Caco-2 (cell line): ENCODE results near the gene UBE2D3. TPM values are rescaled to one million over a fixed set of nuclear protein-coding genes. Genes with fewer than 3 reads are reported as not detected.

Experiments
- BruUV-seq: library from RNA; stranded (reverse); fragments of 400-500 nt; replicated peaks from 2 replicates; lab custom pipeline; 2021; lab: Mats Ljungman, UMichigan
- CTCF ChIA-PET: fragments of 300-600 bp; sonication (Branson Sonifier 250); formaldehyde crosslinking; loops from one replicate; lab custom pipeline; 2022; ENCODE audit warnings: antibody characterized with exemption; lab: Charles Lee
- POLR2A ChIA-PET: fragments of 300-600 bp; sonication (Branson Sonifier 250); formaldehyde crosslinking; loops from one replicate; lab custom pipeline; 2022; ENCODE audit warnings: antibody characterized with exemption; lab: Charles Lee
- DNase-seq, 2 experiments: peaks; one replicate each; pipeline versions ENCODE4 v3.0.0 to v3.0.0-alpha.2; 2020 to 2022
- H3K27me3 ChIP-seq: replicated peaks from 2 replicates; pipeline ENCODE4 v1.6.0; 2011; ENCODE audit warnings: low read length; ENCODE audit not compliant: control insufficient read depth, insufficient read depth
- H3K36me3 ChIP-seq: 2 replicates; pipeline ENCODE4 v1.5.1; 2011; ENCODE audit warnings: low read length; ENCODE audit not compliant: control insufficient read depth, insufficient read depth
- H3K4me1 ChIP-seq: fragments of 250-450 bp; sonication (Bioruptor Pico); 2 replicates; pipeline ENCODE4 v1.5.1; 2020; ENCODE audit warnings: mild to moderate bottlenecking
- H3K4me3 ChIP-seq: 2 replicates; pipeline ENCODE4 v1.5.1; 2011; ENCODE audit warnings: low read depth, mild to moderate bottlenecking, control low read depth, low read length
- H3K9me3 ChIP-seq: fragments of 250-450 bp; sonication (Bioruptor Pico); 2 replicates; pipeline ENCODE4 v1.5.1; 2020; ENCODE audit warnings: mild to moderate bottlenecking, moderate library complexity
- H3K27ac Mint-ChIP-seq: one replicate; pipeline ENCODE4 v1.8.0; 2022; ENCODE audit warnings: mixed read lengths; ENCODE audit not compliant: unreplicated experiment
- H3K27me3 Mint-ChIP-seq: one replicate; pipeline ENCODE4 v1.8.0; 2022; ENCODE audit warnings: mixed read lengths; ENCODE audit not compliant: insufficient read depth, unreplicated experiment
- H3K36me3 Mint-ChIP-seq: one replicate; pipeline ENCODE4 v1.8.0; 2022; ENCODE audit warnings: mild to moderate bottlenecking, mixed read lengths; ENCODE audit not compliant: insufficient read depth, unreplicated experiment
- H3K4me1 Mint-ChIP-seq: one replicate; pipeline ENCODE4 v1.8.0; 2022; ENCODE audit warnings: low read depth, mixed read lengths; ENCODE audit not compliant: unreplicated experiment
- H3K4me3 Mint-ChIP-seq: one replicate; pipeline ENCODE4 v1.8.0; 2022; ENCODE audit warnings: mild to moderate bottlenecking, moderate library complexity, mixed read lengths; ENCODE audit not compliant: unreplicated experiment
- H3K9me3 Mint-ChIP-seq: one replicate; pipeline ENCODE4 v1.8.0; 2022; ENCODE audit warnings: mixed read lengths; ENCODE audit not compliant: unreplicated experiment
- CTCF ChIP-seq, 2 experiments: fragments of 200-600 bp in 1 of 2; IDR thresholded peaks; 1 replicate in 1 of 2; 2 replicates in 1 of 2; pipeline versions ENCODE4 v1.5.1 to v1.8.0; 2011 to 2022; ENCODE audit warnings: antibody characterized with exemption in 1 of 2, control low read depth in 1 of 2, inconsistent platforms in 1 of 2, low read depth in 1 of 2, low read length in 1 of 2, mild to moderate bottlenecking in 1 of 2, moderate library complexity in 1 of 2; ENCODE audit not compliant: insufficient read depth in 1 of 2, severe bottlenecking in 1 of 2, unreplicated experiment in 1 of 2
- intact Hi-C: fragments of 100-400 bp; cut with micrococcal nuclease; formaldehyde crosslinking; loops from one replicate; pipeline ENCODE4 v1.10.0; 2022; ENCODE audit not compliant: unreplicated experiment
- total RNA-seq: library from RNA; stranded (reverse); gene quantifications from 2 replicates; pipeline ENCODE4 v1.2.3, GENCODE V29; 2022

UBE2D3 gene
- total RNA-seq, 1 experiment from 2014 or later, result 305 TPM

DNA sequence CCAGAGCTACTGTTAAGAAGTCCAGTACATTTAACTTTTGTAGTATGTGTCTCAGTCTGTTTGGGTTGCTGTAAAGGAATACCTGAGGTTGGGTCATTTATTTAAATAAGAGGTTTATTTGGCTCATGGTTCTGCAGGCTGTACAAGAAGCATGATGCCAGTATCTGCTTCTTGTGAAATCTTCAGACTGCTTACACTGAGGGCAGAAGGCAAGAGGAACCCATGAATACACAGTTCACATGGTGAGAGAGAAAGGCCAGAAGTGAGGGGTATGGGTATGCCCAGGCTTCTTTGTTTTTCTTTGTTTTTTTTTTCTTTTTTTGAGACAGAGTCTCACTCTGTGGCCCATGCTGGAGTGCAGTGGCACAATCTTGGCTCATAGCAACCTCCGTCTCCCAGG lies 35.4 kb upstream of the UBE2D3 start:
- Mint-ChIP-seq H3K4me1 (peaks cover 6% of the 10 kb centered on the region), H3K9me3 (peaks cover 20% of the 10 kb centered on the region), H3K4me3 (no peak overlapping the region), H3K36me3 (no peaks in the 10 kb centered on the region), H3K27me3 (no peaks in the 10 kb centered on the region), H3K27ac (no peak overlapping the region)
- BruUV-seq, result no TSS peak
- intact Hi-C loops, result no loop called here
- no peak overlapping the region for H3K4me3 ChIP-seq
- H3K4me1 ChIP-seq, result no peaks in the 10 kb centered on the region
- no peaks in the 10 kb centered on the region for H3K27me3 ChIP-seq
- DNase-seq, result no peak
- peaks cover 6% of the 10 kb centered on the region; the same call in 1 of the 2 replicates for H3K9me3 ChIP-seq
- H3K36me3 ChIP-seq, result no peaks in the 10 kb centered on the region
- ChIA-PET CTCF (no interaction called here), POLR2A (no interaction called here)
- no peak for TF ChIP-seq CTCF (IDR thresholded peaks at IDR 0.05; ENCODE audit: insufficient read depth in 1 of 2, low read depth in 1 of 2, low read length in 1 of 2, severe bottlenecking in 1 of 2, unreplicated experiment in 1 of 2)

DNA sequence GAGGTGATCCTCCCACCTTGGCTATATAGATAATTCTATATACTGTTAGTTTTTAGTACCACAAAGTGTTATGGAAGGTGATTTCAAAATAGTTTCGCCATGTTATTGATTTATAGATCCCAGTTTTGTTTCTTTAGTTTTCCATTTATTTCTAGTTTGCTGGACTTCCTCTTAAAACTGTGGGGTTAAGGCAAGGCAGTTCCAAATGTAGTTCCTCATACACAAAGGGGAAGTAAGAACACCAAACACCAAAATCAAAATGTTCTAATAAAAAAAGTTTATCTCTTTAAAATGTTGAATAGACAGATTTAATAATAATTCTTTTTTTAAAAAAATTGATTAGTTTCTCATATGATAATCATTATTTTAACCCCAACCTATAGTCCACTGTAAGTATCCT lies 34.7 kb upstream of the UBE2D3 start:
- Histone ChIP-seq H3K27me3 (no peaks in the 10 kb centered on the region), H3K4me3 (no peak overlapping the region), H3K9me3 (peaks cover 6% of the 10 kb centered on the region; the same call in 1 of the 2 replicates), H3K36me3 (no peaks in the 10 kb centered on the region), H3K4me1 (no peaks in the 10 kb centered on the region)
- CTCF ChIA-PET, result no interaction called here
- POLR2A ChIA-PET, result no interaction called here
- Mint-ChIP-seq H3K4me3 (no peak overlapping the region), H3K4me1 (peaks cover 6% of the 10 kb centered on the region), H3K27ac (no peak overlapping the region), H3K9me3 (peaks cover 20% of the 10 kb centered on the region), H3K27me3 (no peaks in the 10 kb centered on the region), H3K36me3 (no peaks in the 10 kb centered on the region)
- intact Hi-C loops, result no loop called here
- no peak for DNase-seq
- TF ChIP-seq CTCF (IDR thresholded peaks at IDR 0.05; ENCODE audit: insufficient read depth in 1 of 2, low read depth in 1 of 2, low read length in 1 of 2, severe bottlenecking in 1 of 2, unreplicated experiment in 1 of 2), result no peak
- no TSS peak for BruUV-seq

DNA sequence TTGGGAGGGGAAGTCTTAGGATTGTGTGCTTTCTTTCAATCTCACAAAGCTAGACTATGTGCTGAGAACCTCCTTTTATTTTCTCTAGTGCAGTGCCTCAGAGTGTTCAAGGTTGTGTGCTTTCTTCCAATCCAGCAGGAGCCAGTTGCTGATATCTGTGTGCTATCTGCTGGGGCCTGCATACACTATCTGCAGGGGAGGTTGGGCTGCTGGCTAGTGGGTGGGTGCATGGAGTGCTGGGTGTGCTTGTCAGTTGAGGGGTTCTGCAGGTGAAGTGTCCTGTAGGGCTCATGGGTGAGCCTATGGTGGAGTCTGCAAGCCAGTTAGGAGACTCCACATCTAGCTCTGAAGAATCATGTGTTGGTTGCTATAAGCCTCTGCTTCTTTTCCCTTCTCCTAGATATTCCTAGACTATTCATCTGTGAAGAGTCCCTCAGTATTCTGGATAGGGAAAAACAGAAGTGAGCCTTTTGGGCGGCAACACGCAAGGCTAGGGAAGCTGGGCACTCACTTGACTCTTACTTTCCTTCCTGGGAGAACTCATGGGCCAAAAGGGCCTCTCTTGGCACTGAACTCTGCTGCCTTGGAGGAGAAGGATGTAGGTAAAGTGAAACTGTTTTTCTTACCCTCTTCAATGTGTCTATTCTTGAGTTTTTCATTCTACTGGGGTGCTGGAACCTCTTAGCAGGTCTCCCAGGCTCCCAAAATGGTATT lies 33.4 kb upstream of the UBE2D3 start:
- intact Hi-C loops, result no loop called here
- H3K9me3 ChIP-seq, result peaks cover 6% of the 10 kb centered on the region; the same call in 1 of the 2 replicates
- H3K36me3 Mint-ChIP-seq, result no peaks in the 10 kb centered on the region
- H3K27me3 ChIP-seq, result no peaks in the 10 kb centered on the region
- H3K27ac Mint-ChIP-seq, result no peak overlapping the region
- ChIA-PET CTCF (no interaction called here), POLR2A (no interaction called here)
- H3K9me3 Mint-ChIP-seq, result peaks cover 20% of the 10 kb centered on the region
- no peak for DNase-seq
- H3K4me3 Mint-ChIP-seq, result no peak overlapping the region
- no TSS peak for BruUV-seq
- H3K4me1 Mint-ChIP-seq, result peaks cover 6% of the 10 kb centered on the region
- no peaks in the 10 kb centered on the region for H3K36me3 ChIP-seq
- H3K27me3 Mint-ChIP-seq, result no peaks in the 10 kb centered on the region
- TF ChIP-seq CTCF (IDR thresholded peaks at IDR 0.05; ENCODE audit: insufficient read depth in 1 of 2, low read depth in 1 of 2, low read length in 1 of 2, severe bottlenecking in 1 of 2, unreplicated experiment in 1 of 2), result no peak
- H3K4me1 ChIP-seq, result no peaks in the 10 kb centered on the region
- no peak overlapping the region for H3K4me3 ChIP-seq
